WTC11 (cell line): ENCODE data around the gene TPK1. TPM values are rescaled to one million over a fixed set of nuclear protein-coding genes. Genes with fewer than 3 reads are reported as not detected.

Experiments
- ATAC-seq: fragments of 200-7000 bp; cut with Tn5 transposase; 2 replicates; pipeline ENCODE4 v1.10.0; 2021; ENCODE audit warnings: mild to moderate bottlenecking, moderate library complexity
- CTCF ChIA-PET: fragments of 300-600 bp; sonication (Branson Sonifier 250); formaldehyde crosslinking; loops from one replicate; lab custom pipeline; 2021; ENCODE audit warnings: antibody characterized with exemption; lab: Charles Lee
- POLR2A ChIA-PET: fragments of 350-600 bp; sonication (Branson Sonifier 250); formaldehyde crosslinking; loops from one replicate; lab custom pipeline; 2021; ENCODE audit warnings: antibody characterized with exemption; lab: Charles Lee
- DNase-seq: peaks from one replicate; pipeline ENCODE4 v3.0.0; 2021; ENCODE audit warnings: low spot score
- H3K27ac Mint-ChIP-seq: 2 replicates; pipeline ENCODE4 v1.8.0; 2021; ENCODE audit warnings: mixed read lengths
- H3K27me3 Mint-ChIP-seq: 2 replicates; pipeline ENCODE4 v1.8.0; 2021; ENCODE audit warnings: low read depth, mild to moderate bottlenecking, moderate library complexity, mixed read lengths
- H3K36me3 Mint-ChIP-seq: 2 replicates; pipeline ENCODE4 v1.8.0; 2021; ENCODE audit warnings: mixed read lengths
- H3K4me1 Mint-ChIP-seq: 2 replicates; pipeline ENCODE4 v1.8.0; 2022; ENCODE audit warnings: mixed read lengths
- H3K4me3 Mint-ChIP-seq: 2 replicates; pipeline ENCODE4 v1.8.0; 2021; ENCODE audit warnings: mild to moderate bottlenecking, moderate library complexity, mixed read lengths
- H3K9me3 Mint-ChIP-seq: 2 replicates; pipeline ENCODE4 v1.8.0; 2021; ENCODE audit warnings: mixed read lengths
- ATF6 ChIP-seq: sonication (generic); formaldehyde crosslinking; IDR thresholded peaks from 2 replicates; pipeline ENCODE4 v1.8.1; 2023; ENCODE audit warnings: mild to moderate bottlenecking, missing genetic modification reagents
- CBFB ChIP-seq: sonication (generic); formaldehyde crosslinking; IDR thresholded peaks from 2 replicates; pipeline ENCODE4 v1.8.1; 2022; ENCODE audit warnings: mild to moderate bottlenecking, low read depth, missing genetic modification reagents
- EMX1 ChIP-seq: fragments of 250-450 bp; sonication (Bioruptor Pico); IDR thresholded peaks from 2 replicates; pipeline ENCODE4 v1.8.0; 2021; ENCODE audit warnings: mild to moderate bottlenecking
- FOXJ3 ChIP-seq: sonication (generic); formaldehyde crosslinking; IDR thresholded peaks from 2 replicates; pipeline ENCODE4 v1.9.0; 2021; ENCODE audit warnings: missing genetic modification reagents, mild to moderate bottlenecking, borderline replicate concordance
- FOXP1 ChIP-seq: sonication (generic); formaldehyde crosslinking; IDR thresholded peaks from 2 replicates; pipeline ENCODE4 v1.8.0; 2022; ENCODE audit warnings: missing genetic modification reagents, mild to moderate bottlenecking, moderate library complexity, borderline replicate concordance
- FOXP4 ChIP-seq: sonication (generic); formaldehyde crosslinking; IDR thresholded peaks from 2 replicates; pipeline ENCODE4 v1.8.0; 2022; ENCODE audit warnings: mild to moderate bottlenecking, missing genetic modification reagents
- HMGA2 ChIP-seq: fragments of 250-450 bp; sonication (Bioruptor Pico); IDR thresholded peaks from 2 replicates; pipeline ENCODE4 v1.4.0; 2021; ENCODE audit warnings: mild to moderate bottlenecking, moderate library complexity
- MYBL2 ChIP-seq: sonication (generic); formaldehyde crosslinking; IDR thresholded peaks from 2 replicates; pipeline ENCODE4 v1.8.1; 2023; ENCODE audit warnings: mild to moderate bottlenecking, moderate library complexity, missing genetic modification reagents
- NR3C1 ChIP-seq: sonication (generic); formaldehyde crosslinking; conservative IDR thresholded peaks from 2 replicates; pipeline ENCODE4 v1.8.1; 2023; ENCODE audit warnings: low read depth, mild to moderate bottlenecking, missing genetic modification reagents
- PREB ChIP-seq: sonication (generic); formaldehyde crosslinking; IDR thresholded peaks from 2 replicates; pipeline ENCODE4 v1.8.1; 2022; ENCODE audit warnings: mild to moderate bottlenecking, missing genetic modification reagents, moderate library complexity, borderline replicate concordance
- SMAD4 ChIP-seq: sonication (generic); formaldehyde crosslinking; IDR thresholded peaks from 2 replicates; pipeline ENCODE4 v1.8.0; 2022; ENCODE audit warnings: mild to moderate bottlenecking, missing genetic modification reagents
- ZBTB21 ChIP-seq: sonication (generic); formaldehyde crosslinking; IDR thresholded peaks from 2 replicates; pipeline ENCODE4 v1.8.1; 2023; ENCODE audit warnings: mild to moderate bottlenecking, missing genetic modification reagents, borderline replicate concordance
- ZNF219 ChIP-seq: sonication (generic); formaldehyde crosslinking; IDR thresholded peaks from 2 replicates; pipeline ENCODE4 v1.8.0; 2023; ENCODE audit warnings: missing genetic modification reagents, mild to moderate bottlenecking, borderline replicate concordance
- ZNF416 ChIP-seq: fragments of 250-450 bp; sonication (Bioruptor Pico); IDR thresholded peaks from 2 replicates; pipeline ENCODE4 v1.9.0; 2021; ENCODE audit warnings: mild to moderate bottlenecking, inconsistent platforms
- total RNA-seq: library from RNA; stranded (reverse); gene quantifications from 3 replicates; pipeline ENCODE4 v1.2.3, GENCODE V29; 2021
- TF ChIP-seq, protein P1 (sequence below): sonication (generic); formaldehyde crosslinking; IDR thresholded peaks from 2 replicates; pipeline ENCODE4 v1.8.0; 2023; ENCODE audit warnings: missing genetic modification reagents, mild to moderate bottlenecking, borderline replicate concordance
- TF ChIP-seq, protein P2 (sequence below): sonication (generic); formaldehyde crosslinking; IDR thresholded peaks from 2 replicates; pipeline ENCODE4 v1.8.1; 2023; ENCODE audit warnings: mild to moderate bottlenecking, moderate library complexity, missing genetic modification reagents
- TF ChIP-seq, protein P3 (sequence below): sonication (generic); formaldehyde crosslinking; conservative IDR thresholded peaks from 2 replicates; pipeline ENCODE4 v1.8.1; 2022; ENCODE audit warnings: mild to moderate bottlenecking, missing genetic modification reagents
- TF ChIP-seq, protein P4 (sequence below): sonication (generic); formaldehyde crosslinking; IDR thresholded peaks from 2 replicates; pipeline ENCODE4 v1.8.1; 2022; ENCODE audit warnings: low read depth, mild to moderate bottlenecking, moderate library complexity, missing genetic modification reagents, borderline replicate concordance

Gene TPK1
- total RNA-seq, 1 experiment from 2014 or later, result 2.7 TPM

- no peak for ATAC-seq
- peaks cover 11% of the 10 kb centered on the region for H3K27me3 Mint-ChIP-seq
Measured at GRCh38 chr7:144830024-144830785, 5.6 kb downstream of the TPK1 start.

More at GRCh38 chr7:144830024-144830785, 5.6 kb downstream of the TPK1 start:
- H3K27ac Mint-ChIP-seq, result no peak overlapping the region
- no peak for DNase-seq
- no peaks in the 10 kb centered on the region for H3K36me3 Mint-ChIP-seq
- no peak for TF ChIP-seq CBFB (CRISPR knock-in tag)
- no peak for TF ChIP-seq PREB (CRISPR knock-in tag)
- TF ChIP-seq, protein P1, sequence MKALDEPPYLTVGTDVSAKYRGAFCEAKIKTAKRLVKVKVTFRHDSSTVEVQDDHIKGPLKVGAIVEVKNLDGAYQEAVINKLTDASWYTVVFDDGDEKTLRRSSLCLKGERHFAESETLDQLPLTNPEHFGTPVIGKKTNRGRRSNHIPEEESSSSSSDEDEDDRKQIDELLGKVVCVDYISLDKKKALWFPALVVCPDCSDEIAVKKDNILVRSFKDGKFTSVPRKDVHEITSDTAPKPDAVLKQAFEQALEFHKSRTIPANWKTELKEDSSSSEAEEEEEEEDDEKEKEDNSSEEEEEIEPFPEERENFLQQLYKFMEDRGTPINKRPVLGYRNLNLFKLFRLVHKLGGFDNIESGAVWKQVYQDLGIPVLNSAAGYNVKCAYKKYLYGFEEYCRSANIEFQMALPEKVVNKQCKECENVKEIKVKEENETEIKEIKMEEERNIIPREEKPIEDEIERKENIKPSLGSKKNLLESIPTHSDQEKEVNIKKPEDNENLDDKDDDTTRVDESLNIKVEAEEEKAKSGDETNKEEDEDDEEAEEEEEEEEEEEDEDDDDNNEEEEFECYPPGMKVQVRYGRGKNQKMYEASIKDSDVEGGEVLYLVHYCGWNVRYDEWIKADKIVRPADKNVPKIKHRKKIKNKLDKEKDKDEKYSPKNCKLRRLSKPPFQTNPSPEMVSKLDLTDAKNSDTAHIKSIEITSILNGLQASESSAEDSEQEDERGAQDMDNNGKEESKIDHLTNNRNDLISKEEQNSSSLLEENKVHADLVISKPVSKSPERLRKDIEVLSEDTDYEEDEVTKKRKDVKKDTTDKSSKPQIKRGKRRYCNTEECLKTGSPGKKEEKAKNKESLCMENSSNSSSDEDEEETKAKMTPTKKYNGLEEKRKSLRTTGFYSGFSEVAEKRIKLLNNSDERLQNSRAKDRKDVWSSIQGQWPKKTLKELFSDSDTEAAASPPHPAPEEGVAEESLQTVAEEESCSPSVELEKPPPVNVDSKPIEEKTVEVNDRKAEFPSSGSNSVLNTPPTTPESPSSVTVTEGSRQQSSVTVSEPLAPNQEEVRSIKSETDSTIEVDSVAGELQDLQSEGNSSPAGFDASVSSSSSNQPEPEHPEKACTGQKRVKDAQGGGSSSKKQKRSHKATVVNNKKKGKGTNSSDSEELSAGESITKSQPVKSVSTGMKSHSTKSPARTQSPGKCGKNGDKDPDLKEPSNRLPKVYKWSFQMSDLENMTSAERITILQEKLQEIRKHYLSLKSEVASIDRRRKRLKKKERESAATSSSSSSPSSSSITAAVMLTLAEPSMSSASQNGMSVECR (CRISPR knock-in tag), result no peak
- TF ChIP-seq MYBL2, result no peak
- TF ChIP-seq ZNF219, result no peak
- TF ChIP-seq NR3C1 (CRISPR knock-in tag), result no peak
- no peak for TF ChIP-seq ATF6 (CRISPR knock-in tag)
- TF ChIP-seq FOXJ3 (CRISPR knock-in tag), result no peak
- no peak for TF ChIP-seq ZNF416
- TF ChIP-seq, protein P2, sequence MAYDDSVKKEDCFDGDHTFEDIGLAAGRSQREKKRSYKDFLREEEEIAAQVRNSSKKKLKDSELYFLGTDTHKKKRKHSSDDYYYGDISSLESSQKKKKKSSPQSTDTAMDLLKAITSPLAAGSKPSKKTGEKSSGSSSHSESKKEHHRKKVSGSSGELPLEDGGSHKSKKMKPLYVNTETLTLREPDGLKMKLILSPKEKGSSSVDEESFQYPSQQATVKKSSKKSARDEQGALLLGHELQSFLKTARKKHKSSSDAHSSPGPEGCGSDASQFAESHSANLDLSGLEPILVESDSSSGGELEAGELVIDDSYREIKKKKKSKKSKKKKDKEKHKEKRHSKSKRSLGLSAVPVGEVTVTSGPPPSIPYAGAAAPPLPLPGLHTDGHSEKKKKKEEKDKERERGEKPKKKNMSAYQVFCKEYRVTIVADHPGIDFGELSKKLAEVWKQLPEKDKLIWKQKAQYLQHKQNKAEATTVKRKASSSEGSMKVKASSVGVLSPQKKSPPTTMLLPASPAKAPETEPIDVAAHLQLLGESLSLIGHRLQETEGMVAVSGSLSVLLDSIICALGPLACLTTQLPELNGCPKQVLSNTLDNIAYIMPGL (CRISPR knock-in tag), result no peak
- TF ChIP-seq SMAD4 (CRISPR knock-in tag), result no peak
- no peak for TF ChIP-seq FOXP4 (CRISPR knock-in tag)
- TF ChIP-seq EMX1 (CRISPR knock-in tag), result no peak
- no peak for TF ChIP-seq FOXP1 (CRISPR knock-in tag)
- TF ChIP-seq, protein P3, sequence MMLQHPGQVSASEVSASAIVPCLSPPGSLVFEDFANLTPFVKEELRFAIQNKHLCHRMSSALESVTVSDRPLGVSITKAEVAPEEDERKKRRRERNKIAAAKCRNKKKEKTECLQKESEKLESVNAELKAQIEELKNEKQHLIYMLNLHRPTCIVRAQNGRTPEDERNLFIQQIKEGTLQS (CRISPR knock-in tag), result no peak
- no peak for TF ChIP-seq HMGA2 (CRISPR knock-in tag)
- TF ChIP-seq, protein P4, sequence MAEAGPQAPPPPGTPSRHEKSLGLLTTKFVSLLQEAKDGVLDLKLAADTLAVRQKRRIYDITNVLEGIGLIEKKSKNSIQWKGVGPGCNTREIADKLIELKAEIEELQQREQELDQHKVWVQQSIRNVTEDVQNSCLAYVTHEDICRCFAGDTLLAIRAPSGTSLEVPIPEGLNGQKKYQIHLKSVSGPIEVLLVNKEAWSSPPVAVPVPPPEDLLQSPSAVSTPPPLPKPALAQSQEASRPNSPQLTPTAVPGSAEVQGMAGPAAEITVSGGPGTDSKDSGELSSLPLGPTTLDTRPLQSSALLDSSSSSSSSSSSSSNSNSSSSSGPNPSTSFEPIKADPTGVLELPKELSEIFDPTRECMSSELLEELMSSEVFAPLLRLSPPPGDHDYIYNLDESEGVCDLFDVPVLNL (CRISPR knock-in tag), result no peak
- no peak for TF ChIP-seq ZBTB21 (CRISPR knock-in tag)
- ChIA-PET CTCF (no interaction called here), POLR2A (no interaction called here)
- peaks cover 12% of the 10 kb centered on the region for H3K4me1 Mint-ChIP-seq
- no peak overlapping the region for H3K4me3 Mint-ChIP-seq
- H3K9me3 Mint-ChIP-seq, result peaks cover 4% of the 10 kb centered on the region; the same call in 1 of the 2 replicates
